Measurements from ENCODE around the gene MLC1.

- TF ChIP-seq, protein P1, sequence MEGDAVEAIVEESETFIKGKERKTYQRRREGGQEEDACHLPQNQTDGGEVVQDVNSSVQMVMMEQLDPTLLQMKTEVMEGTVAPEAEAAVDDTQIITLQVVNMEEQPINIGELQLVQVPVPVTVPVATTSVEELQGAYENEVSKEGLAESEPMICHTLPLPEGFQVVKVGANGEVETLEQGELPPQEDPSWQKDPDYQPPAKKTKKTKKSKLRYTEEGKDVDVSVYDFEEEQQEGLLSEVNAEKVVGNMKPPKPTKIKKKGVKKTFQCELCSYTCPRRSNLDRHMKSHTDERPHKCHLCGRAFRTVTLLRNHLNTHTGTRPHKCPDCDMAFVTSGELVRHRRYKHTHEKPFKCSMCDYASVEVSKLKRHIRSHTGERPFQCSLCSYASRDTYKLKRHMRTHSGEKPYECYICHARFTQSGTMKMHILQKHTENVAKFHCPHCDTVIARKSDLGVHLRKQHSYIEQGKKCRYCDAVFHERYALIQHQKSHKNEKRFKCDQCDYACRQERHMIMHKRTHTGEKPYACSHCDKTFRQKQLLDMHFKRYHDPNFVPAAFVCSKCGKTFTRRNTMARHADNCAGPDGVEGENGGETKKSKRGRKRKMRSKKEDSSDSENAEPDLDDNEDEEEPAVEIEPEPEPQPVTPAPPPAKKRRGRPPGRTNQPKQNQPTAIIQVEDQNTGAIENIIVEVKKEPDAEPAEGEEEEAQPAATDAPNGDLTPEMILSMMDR (IDR thresholded peaks at IDR 0.05), result no peak
- TF ChIP-seq POLR2AphosphoS5 (IDR thresholded peaks at IDR 0.05) (no peak), EP300 (IDR thresholded peaks at IDR 0.05) (no peak), POLR2A (IDR thresholded peaks at IDR 0.05) (no peak)
Observed at GRCh38 chr22:50034126-50035081, 50.8 kb downstream of the MLC1 start.
